PC-3 (cell line): ENCODE measurements around the gene PARD6B. TPM values are rescaled to one million over a fixed set of nuclear protein-coding genes. Genes with fewer than 3 reads are reported as not detected.

Experiments used
- ATAC-seq: fragments of 200-7000 bp; cut with Tn5 transposase; 2 replicates; pipeline ENCODE4 v1.9.1; 2020; ENCODE audit warnings: mild to moderate bottlenecking, moderate library complexity
- BruUV-seq: library from RNA; stranded (reverse); fragments of 400-500 nt; replicated peaks from 2 replicates; lab custom pipeline; 2021; lab: Mats Ljungman, UMichigan
- CTCF ChIA-PET: fragments of 300-600 bp; sonication (Branson Sonifier 250); formaldehyde crosslinking; loops from one replicate; lab custom pipeline; 2022; ENCODE audit warnings: antibody characterized with exemption; lab: Charles Lee
- POLR2A ChIA-PET: fragments of 300-600 bp; sonication (Branson Sonifier 250); formaldehyde crosslinking; loops from one replicate; lab custom pipeline; 2022; ENCODE audit warnings: antibody characterized with exemption; ENCODE audit not compliant: unreplicated experiment; lab: Charles Lee
- DNase-seq: peaks from one replicate; pipeline ENCODE4 v3.0.0-alpha.2; 2015
- H2AFZ ChIP-seq: fragments of 300-600 bp; sonication (generic); 2 replicates; pipeline ENCODE4 v1.6.0; 2016; ENCODE audit warnings: antibody characterized with exemption, low read length
- H3F3A ChIP-seq: fragments of 300-600 bp; sonication (generic); one replicate; pipeline ENCODE4 v1.6.0; 2017; ENCODE audit warnings: antibody characterized with exemption, low read length, control low read depth, mild to moderate bottlenecking; ENCODE audit not compliant: unreplicated experiment
- H3K27ac ChIP-seq: fragments of 300-600 bp; sonication (generic); 2 replicates; pipeline ENCODE4 v1.5.1; 2016; ENCODE audit warnings: mild to moderate bottlenecking, low read length
- H3K27me3 ChIP-seq: fragments of 300-600 bp; sonication (generic); 2 replicates; pipeline ENCODE4 v1.6.1; 2016; ENCODE audit warnings: low read length, mixed read lengths
- H3K36me3 ChIP-seq: fragments of 300-600 bp; sonication (generic); 2 replicates; pipeline ENCODE4 v1.6.1; 2016; ENCODE audit warnings: low read depth, mixed run types, low read length, mixed read lengths
- H3K4me1 ChIP-seq: fragments of 300-600 bp; sonication (generic); 2 replicates; pipeline ENCODE4 v1.5.1; 2016; ENCODE audit warnings: low read length; ENCODE audit not compliant: insufficient read depth
- H3K4me2 ChIP-seq: fragments of 300-600 bp; sonication (generic); 2 replicates; pipeline ENCODE4 v1.6.0; 2016; ENCODE audit warnings: low read length
- H3K4me3 ChIP-seq: fragments of 300-600 bp; sonication (generic); 2 replicates; pipeline ENCODE4 v1.5.1; 2016; ENCODE audit warnings: mild to moderate bottlenecking, low read length, mixed read lengths
- H3K79me2 ChIP-seq: fragments of 300-600 bp; sonication (generic); 2 replicates; pipeline ENCODE4 v1.6.1; 2017; ENCODE audit warnings: low read length, mixed read lengths
- H3K9ac ChIP-seq: fragments of 300-600 bp; sonication (generic); 2 replicates; pipeline ENCODE4 v1.6.0; 2016; ENCODE audit warnings: mild to moderate bottlenecking, low read length
- H3K9me2 ChIP-seq: fragments of 300-600 bp; sonication (generic); replicated peaks from 2 replicates; pipeline ENCODE4 v1.6.1; 2016; ENCODE audit warnings: mixed run types, low read length, mixed read lengths
- H3K9me3 ChIP-seq: fragments of 300-600 bp; sonication (generic); 2 replicates; pipeline ENCODE4 v1.6.1; 2016; ENCODE audit warnings: low read length, mixed read lengths
- H4K20me1 ChIP-seq: fragments of 300-600 bp; sonication (generic); 2 replicates; pipeline ENCODE4 v1.6.1; 2016; ENCODE audit warnings: low read length, mixed read lengths
- CTCF ChIP-seq: fragments of 300-600 bp; sonication (generic); conservative IDR thresholded peaks from 2 replicates; pipeline ENCODE4 v1.5.1; 2017; ENCODE audit warnings: antibody characterized with exemption, low read depth, mild to moderate bottlenecking, low read length
- EZH2 ChIP-seq: fragments of 300-600 bp; sonication (generic); IDR thresholded peaks from one replicate; pipeline ENCODE4 v1.6.1; 2017; ENCODE audit warnings: antibody characterized with exemption, mild to moderate bottlenecking, low read length; ENCODE audit not compliant: unreplicated experiment
- EZH2phosphoT487 ChIP-seq: fragments of 300-600 bp; sonication (generic); IDR thresholded peaks from 2 replicates; pipeline ENCODE4 v1.6.1; 2018; ENCODE audit warnings: mild to moderate bottlenecking, antibody characterized with exemption, low read length, borderline replicate concordance
- intact Hi-C: fragments of 100-400 bp; cut with micrococcal nuclease; formaldehyde crosslinking; loops from 2 replicates; pipeline ENCODE4 v1.9.0; 2023
- total RNA-seq: library from RNA; depleted of rRNA; stranded (reverse); fragments of >200 nt; gene quantifications from 2 replicates; pipeline ENCODE4 v1.2.3, GENCODE V29; 2014

The PARD6B gene
- total RNA-seq, 1 experiment from 2014 or later, result 4.3 TPM

GRCh38 chr20:50720582-50720981, 10.8 kb upstream of the PARD6B start:
- TF ChIP-seq EZH2 (no peak), EZH2phosphoT487 (no peak), CTCF (no peak)
- no peaks in the 10 kb centered on the region for H3K27me3 ChIP-seq
- no peaks in the 10 kb centered on the region for H3K36me3 ChIP-seq
- ChIA-PET CTCF (interaction anchor here (0.6 to 0.7 kb wide), 2 partner anchors 30 to 40 kb away, joined by 4 to 6 read pairs; no protein-coding TSS in a partner anchor), POLR2A (no interaction called here)
- DNase-seq, result no peak
- no peak overlapping the region for H3K9ac ChIP-seq
- H3K27ac ChIP-seq, result no peak overlapping the region
- H3K4me2 ChIP-seq, result no peak overlapping the region
- no TSS peak for BruUV-seq
- H3K9me2 ChIP-seq, result no peaks in the 10 kb centered on the region
- no peaks in the 10 kb centered on the region for H4K20me1 ChIP-seq
- intact Hi-C loops, result no loop called here
- H3K4me1 ChIP-seq, result peaks cover 14% of the 10 kb centered on the region
- no peak for ATAC-seq
- no peaks in the 10 kb centered on the region for H3K9me3 ChIP-seq
- H3F3A ChIP-seq, result no peaks in the 10 kb centered on the region
- H3K79me2 ChIP-seq, result no peaks in the 10 kb centered on the region
- H2AFZ ChIP-seq, result no peak overlapping the region
- no peak overlapping the region for H3K4me3 ChIP-seq

- Histone ChIP-seq H3K27me3 (no peaks in the 10 kb centered on the region), H3K9me3 (no peaks in the 10 kb centered on the region), H3K9ac (no peak overlapping the region), H2AFZ (no peak overlapping the region), H3K4me1 (peaks cover 16% of the 10 kb centered on the region), H3K79me2 (no peaks in the 10 kb centered on the region), H3K4me2 (no peak overlapping the region), H3K36me3 (no peaks in the 10 kb centered on the region), H3F3A (no peaks in the 10 kb centered on the region), H3K27ac (no peak overlapping the region), H3K9me2 (no peaks in the 10 kb centered on the region), H3K4me3 (no peak overlapping the region), H4K20me1 (no peaks in the 10 kb centered on the region)
- TF ChIP-seq CTCF, result no peak
- DNase-seq (no peak), ATAC-seq (no peak)
- ChIA-PET POLR2A (no interaction called here), CTCF (no interaction called here)
- intact Hi-C loops, result no loop called here
- no TSS peak for BruUV-seq
Observed at GRCh38 chr20:50721881-50722281, 9.5 kb upstream of the PARD6B start.

GRCh38 chr20:50722424-50723155, 8.8 kb upstream of the PARD6B start:
- H3K27me3 ChIP-seq, result no peaks in the 10 kb centered on the region
- DNase-seq, result no peak
- H3K36me3 ChIP-seq, result no peaks in the 10 kb centered on the region
- H3F3A ChIP-seq, result no peaks in the 10 kb centered on the region
- TF ChIP-seq CTCF, result no peak
- no peak for TF ChIP-seq EZH2
- TF ChIP-seq EZH2phosphoT487, result no peak
- ATAC-seq, result no peak
- H3K9ac ChIP-seq, result no peak overlapping the region
- no peak overlapping the region for H3K4me2 ChIP-seq
- peaks cover 16% of the 10 kb centered on the region for H3K4me1 ChIP-seq
- ChIA-PET CTCF (no interaction called here), POLR2A (no interaction called here)
- no peak overlapping the region for H2AFZ ChIP-seq
- no TSS peak for BruUV-seq
- H3K4me3 ChIP-seq, result no peak overlapping the region
- H3K79me2 ChIP-seq, result no peaks in the 10 kb centered on the region
- intact Hi-C loops, result no loop called here
- H3K9me3 ChIP-seq, result no peaks in the 10 kb centered on the region
- no peaks in the 10 kb centered on the region for H3K9me2 ChIP-seq
- H4K20me1 ChIP-seq, result no peaks in the 10 kb centered on the region
- H3K27ac ChIP-seq, result no peak overlapping the region
